ENCODE results near the gene FURIN. TPM values are rescaled to one million over a fixed set of nuclear protein-coding genes. Genes with fewer than 3 reads are reported as not detected.

FURIN gene
- total RNA-seq, 1 donor from 2014 or later = 122 TPM

- H3K27ac Mint-ChIP-seq (ENCODE audit: unreplicated experiment) = no peak overlapping the region
- Histone ChIP-seq H3K27me3 (ENCODE audit: insufficient read depth, low read length) (no peaks in the 10 kb centered on the region), H3K4me1 (ENCODE audit: insufficient read depth, low read length) (no peaks in the 10 kb centered on the region), H3K36me3 (ENCODE audit: insufficient read depth, low read length) (no peaks in the 10 kb centered on the region), H3K79me2 (ENCODE audit: insufficient read depth, low read length) (no peaks in the 10 kb centered on the region), H2AFZ (ENCODE audit: low read depth, low read length) (no peak overlapping the region), H4K20me1 (ENCODE audit: insufficient read depth, low read length) (no peaks in the 10 kb centered on the region), H3K4me3 (ENCODE audit: insufficient read depth, low read depth, low read length) (no peak overlapping the region), H3K27ac (ENCODE audit: low read depth, low read length) (no peak overlapping the region), H3K9ac (ENCODE audit: low read length) (no peak overlapping the region), H3K9me3 (ENCODE audit: insufficient read depth, low read depth, low read length) (no peaks in the 10 kb centered on the region), H3K4me2 (ENCODE audit: low read length) (no peak overlapping the region)
- H3K4me1 Mint-ChIP-seq (ENCODE audit: low read depth, unreplicated experiment) = peaks cover 3% of the 10 kb centered on the region
- no peak for TF ChIP-seq CTCF (IDR thresholded peaks at IDR 0.05; ENCODE audit: insufficient read depth, low read depth, low read length)
- TF ChIP-seq EZH2 (IDR thresholded peaks at IDR 0.05; ENCODE audit: insufficient read depth, low read length) = no peak
- no peaks in the 10 kb centered on the region for H3K9me3 Mint-ChIP-seq (ENCODE audit: unreplicated experiment)
- no peak overlapping the region for H3K4me3 Mint-ChIP-seq (ENCODE audit: unreplicated experiment)
- DNase-seq (ENCODE audit: low read depth) (no peak), FAIRE-seq (no peak)
- H3K27me3 Mint-ChIP-seq (ENCODE audit: low read depth, unreplicated experiment) = peaks cover 32% of the 10 kb centered on the region
- peaks cover 2% of the 10 kb centered on the region for H3K36me3 Mint-ChIP-seq (ENCODE audit: low read depth, unreplicated experiment)
These were observed 48.5 kb upstream of the FURIN start for GRCh38 chr15:90819850-90820249.

GRCh38 chr15:90820481-90820880, 47.9 kb upstream of the FURIN start:
- no peaks in the 10 kb centered on the region for H3K36me3 ChIP-seq (ENCODE audit: insufficient read depth, low read length)
- no peak overlapping the region for H3K4me3 ChIP-seq (ENCODE audit: insufficient read depth, low read depth, low read length)
- no peaks in the 10 kb centered on the region for H4K20me1 ChIP-seq (ENCODE audit: insufficient read depth, low read length)
- H3K9me3 Mint-ChIP-seq (ENCODE audit: unreplicated experiment) = no peaks in the 10 kb centered on the region
- H3K9me3 ChIP-seq (ENCODE audit: insufficient read depth, low read depth, low read length) = no peaks in the 10 kb centered on the region
- FAIRE-seq (no peak), DNase-seq (ENCODE audit: low read depth) (no peak)
- no peak overlapping the region for H3K4me2 ChIP-seq (ENCODE audit: low read length)
- H3K4me1 ChIP-seq (ENCODE audit: insufficient read depth, low read length) = no peaks in the 10 kb centered on the region
- no peak overlapping the region for H3K9ac ChIP-seq (ENCODE audit: low read length)
- H3K36me3 Mint-ChIP-seq (ENCODE audit: low read depth, unreplicated experiment) = peaks cover 2% of the 10 kb centered on the region
- peaks cover 32% of the 10 kb centered on the region for H3K27me3 Mint-ChIP-seq (ENCODE audit: low read depth, unreplicated experiment)
- no peaks in the 10 kb centered on the region for H3K79me2 ChIP-seq (ENCODE audit: insufficient read depth, low read length)
- no peak overlapping the region for H3K4me3 Mint-ChIP-seq (ENCODE audit: unreplicated experiment)
- no peak overlapping the region for H2AFZ ChIP-seq (ENCODE audit: low read depth, low read length)
- peaks cover under 1% of the 10 kb centered on the region for H3K4me1 Mint-ChIP-seq (ENCODE audit: low read depth, unreplicated experiment)
- H3K27ac ChIP-seq (ENCODE audit: low read depth, low read length) = no peak overlapping the region
- TF ChIP-seq EZH2 (IDR thresholded peaks at IDR 0.05; ENCODE audit: insufficient read depth, low read length) (no peak), CTCF (IDR thresholded peaks at IDR 0.05; ENCODE audit: insufficient read depth, low read depth, low read length) (no peak)
- H3K27me3 ChIP-seq (ENCODE audit: insufficient read depth, low read length) = no peaks in the 10 kb centered on the region
- no peak overlapping the region for H3K27ac Mint-ChIP-seq (ENCODE audit: unreplicated experiment)

GRCh38 chr15:90822204-90822955, 46.0 kb upstream of the FURIN start:
- DNase-seq (ENCODE audit: low read depth) (no peak), FAIRE-seq (no peak)
- no peaks in the 10 kb centered on the region for H4K20me1 ChIP-seq (ENCODE audit: insufficient read depth, low read length)
- H3K27ac ChIP-seq (ENCODE audit: low read depth, low read length) = no peak overlapping the region
- no peak for TF ChIP-seq CTCF (IDR thresholded peaks at IDR 0.05; ENCODE audit: insufficient read depth, low read depth, low read length)
- TF ChIP-seq EZH2 (IDR thresholded peaks at IDR 0.05; ENCODE audit: insufficient read depth, low read length) = no peak
- H3K9ac ChIP-seq (ENCODE audit: low read length) = no peak overlapping the region
- Mint-ChIP-seq H3K27ac (ENCODE audit: unreplicated experiment) (no peak overlapping the region), H3K4me3 (ENCODE audit: unreplicated experiment) (no peak overlapping the region), H3K36me3 (ENCODE audit: low read depth, unreplicated experiment) (peaks cover 2% of the 10 kb centered on the region), H3K9me3 (ENCODE audit: unreplicated experiment) (no peaks in the 10 kb centered on the region), H3K4me1 (ENCODE audit: low read depth, unreplicated experiment) (no peaks in the 10 kb centered on the region), H3K27me3 (ENCODE audit: low read depth, unreplicated experiment) (peaks cover 32% of the 10 kb centered on the region)
- no peak overlapping the region for H2AFZ ChIP-seq (ENCODE audit: low read depth, low read length)
- H3K4me1 ChIP-seq (ENCODE audit: insufficient read depth, low read length) = no peaks in the 10 kb centered on the region
- H3K4me2 ChIP-seq (ENCODE audit: low read length) = no peak overlapping the region
- H3K9me3 ChIP-seq (ENCODE audit: insufficient read depth, low read depth, low read length) = no peaks in the 10 kb centered on the region
- no peaks in the 10 kb centered on the region for H3K27me3 ChIP-seq (ENCODE audit: insufficient read depth, low read length)
- H3K36me3 ChIP-seq (ENCODE audit: insufficient read depth, low read length) = no peaks in the 10 kb centered on the region
- no peaks in the 10 kb centered on the region for H3K79me2 ChIP-seq (ENCODE audit: insufficient read depth, low read length)
- no peak overlapping the region for H3K4me3 ChIP-seq (ENCODE audit: insufficient read depth, low read depth, low read length)

Measured in astrocyte (in vitro differentiated cells and primary cell).